Medulla oblongata (tissue), 1 donor: ENCODE data around the gene C6orf15.

Source experiments
- DNase-seq: peaks from one replicate; pipeline ENCODE4 v3.0.0-alpha.2; 2015; ENCODE audit errors: extremely low spot score

Gene C6orf15

DNA sequence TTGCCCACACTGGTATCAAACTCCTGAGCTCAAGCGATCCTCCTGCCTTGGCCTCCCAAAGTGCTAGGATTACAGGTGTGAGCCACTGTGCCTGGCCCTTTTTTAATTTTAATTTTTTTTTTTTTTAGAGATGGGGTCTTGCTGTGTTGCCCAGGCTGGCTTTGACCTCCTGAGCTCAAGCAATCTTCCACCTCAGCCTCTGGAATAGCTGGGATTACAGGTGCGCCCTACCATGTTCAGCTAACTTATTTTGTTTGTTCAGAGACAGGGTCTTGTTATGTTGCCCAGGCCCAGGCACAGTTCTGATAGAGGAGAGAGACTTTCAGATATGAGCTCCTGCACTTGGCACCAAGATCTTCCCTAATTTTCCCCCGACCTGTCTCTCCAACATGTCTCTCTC is 18.4 kb upstream of the C6orf15 start:
- DNase-seq = no peak

DNA sequence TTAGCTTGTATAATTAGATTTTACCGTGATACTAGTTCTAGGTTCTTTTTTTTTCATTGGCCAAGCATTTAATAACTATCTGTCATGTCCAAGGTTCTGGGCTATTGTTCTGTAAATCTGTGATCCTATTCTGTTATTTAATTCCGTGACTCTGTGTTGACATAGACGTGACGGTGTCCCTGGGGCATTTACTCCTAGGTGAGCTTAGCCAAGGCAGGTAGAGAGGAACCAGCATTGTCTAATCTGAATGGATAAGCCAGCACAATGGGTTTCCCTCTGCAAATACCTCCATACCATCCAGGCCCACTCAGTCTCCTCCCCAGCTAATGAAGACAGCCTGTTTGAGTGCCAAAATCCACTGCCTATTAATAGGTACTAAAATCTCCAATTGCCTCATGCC is 16.8 kb upstream of the C6orf15 start:
- DNase-seq = no peak

- peak; percentile 61 for DNase-seq
Observed at GRCh38 chr6:31128093-31128676, 15.8 kb upstream of the C6orf15 start.

DNA sequence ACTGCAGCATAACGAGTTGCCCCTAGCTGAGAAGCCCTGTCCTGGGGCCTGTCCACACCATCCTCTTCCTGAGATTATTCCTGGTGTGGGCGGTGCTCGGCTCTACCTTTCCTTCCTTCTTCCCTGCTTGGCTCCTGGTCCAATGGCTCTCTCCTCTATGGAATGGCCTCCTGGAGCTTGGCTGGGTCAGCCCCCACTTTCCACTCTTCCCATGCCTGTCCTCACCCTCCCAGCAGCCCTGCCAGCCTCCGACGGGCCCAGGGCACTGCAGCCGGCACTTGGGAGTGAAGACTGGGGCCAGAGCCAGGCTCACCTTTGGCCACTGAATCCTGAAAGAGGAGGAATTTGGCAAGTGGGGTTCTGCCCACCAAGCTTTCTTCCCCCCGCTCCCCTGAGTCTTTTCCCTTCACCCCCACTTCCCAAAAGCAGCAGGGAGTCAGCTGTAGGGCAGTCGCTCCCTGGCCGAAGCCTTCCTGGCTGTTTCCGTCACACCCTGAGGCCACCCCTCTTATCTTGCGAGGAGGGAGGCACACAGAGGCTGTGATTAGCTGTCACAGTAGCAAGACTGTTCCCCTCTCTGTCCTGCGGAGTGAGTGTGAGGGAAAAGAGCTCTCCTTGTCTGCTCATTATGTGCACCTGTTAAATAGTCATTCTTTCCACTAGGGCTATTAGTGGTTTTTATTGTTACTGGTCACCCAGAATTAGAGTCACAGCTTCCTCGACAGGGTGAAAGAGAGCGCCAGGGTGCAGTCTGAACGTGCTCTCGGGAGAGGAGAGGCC is 14.2 kb upstream of the C6orf15 start:
- no peak for DNase-seq

DNA sequence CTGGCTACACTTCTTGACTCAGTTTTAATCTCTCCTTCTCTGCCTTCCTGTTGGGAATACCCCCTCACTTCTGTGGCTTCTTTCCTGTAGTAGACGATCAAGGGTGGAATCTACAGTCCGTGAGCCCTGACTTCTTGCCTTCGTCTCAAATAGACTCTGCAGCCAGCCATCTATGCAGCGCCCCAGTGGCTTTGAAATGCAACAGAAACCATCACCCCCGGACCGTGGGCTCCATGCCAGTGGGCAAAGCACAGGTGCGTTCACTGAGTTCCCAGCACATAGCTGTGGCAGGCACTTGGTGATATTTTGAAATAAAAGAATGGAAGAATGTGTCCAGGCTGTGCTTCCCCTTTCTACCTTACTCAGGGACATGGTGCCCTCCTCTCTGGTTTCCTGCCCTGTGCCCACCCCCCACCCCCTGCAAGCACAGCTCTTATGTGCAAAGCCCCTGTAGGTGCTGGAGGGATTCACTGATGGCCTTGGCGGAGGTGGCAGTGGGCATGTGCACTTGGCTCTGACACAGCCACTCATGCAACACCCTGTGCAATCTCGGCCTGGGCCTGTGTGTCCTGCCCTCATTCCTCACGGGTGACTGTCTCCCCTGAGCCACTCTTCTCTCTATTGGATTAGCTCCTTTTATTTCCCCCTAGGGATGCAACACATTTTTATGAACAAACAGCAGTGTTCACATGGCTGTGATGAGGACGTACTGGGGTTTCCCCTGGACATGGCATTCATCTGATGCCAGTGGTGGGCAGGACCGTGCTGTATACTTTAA is 13.4 kb upstream of the C6orf15 start:
- no peak for DNase-seq

DNA sequence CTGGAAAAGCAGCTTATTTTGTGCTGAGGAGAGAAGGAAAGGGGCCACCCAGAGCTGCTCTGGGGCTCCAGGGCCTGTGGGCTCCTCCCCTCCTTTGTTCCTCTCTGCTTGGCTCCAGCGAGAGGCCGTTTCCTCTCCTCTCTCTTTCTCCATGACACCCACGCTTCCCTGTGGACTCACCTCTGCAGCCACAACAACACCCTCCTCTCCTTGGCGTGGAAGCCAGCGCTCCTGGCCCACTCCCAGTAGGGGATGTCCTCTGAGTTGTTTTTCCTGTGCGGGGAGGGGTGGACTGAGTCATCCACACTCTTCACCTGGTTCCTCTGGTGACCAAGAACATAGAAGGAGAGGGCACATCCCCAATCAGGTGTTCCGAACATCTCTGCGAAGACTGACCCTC is 12.8 kb upstream of the C6orf15 start:
- no peak for DNase-seq

DNA sequence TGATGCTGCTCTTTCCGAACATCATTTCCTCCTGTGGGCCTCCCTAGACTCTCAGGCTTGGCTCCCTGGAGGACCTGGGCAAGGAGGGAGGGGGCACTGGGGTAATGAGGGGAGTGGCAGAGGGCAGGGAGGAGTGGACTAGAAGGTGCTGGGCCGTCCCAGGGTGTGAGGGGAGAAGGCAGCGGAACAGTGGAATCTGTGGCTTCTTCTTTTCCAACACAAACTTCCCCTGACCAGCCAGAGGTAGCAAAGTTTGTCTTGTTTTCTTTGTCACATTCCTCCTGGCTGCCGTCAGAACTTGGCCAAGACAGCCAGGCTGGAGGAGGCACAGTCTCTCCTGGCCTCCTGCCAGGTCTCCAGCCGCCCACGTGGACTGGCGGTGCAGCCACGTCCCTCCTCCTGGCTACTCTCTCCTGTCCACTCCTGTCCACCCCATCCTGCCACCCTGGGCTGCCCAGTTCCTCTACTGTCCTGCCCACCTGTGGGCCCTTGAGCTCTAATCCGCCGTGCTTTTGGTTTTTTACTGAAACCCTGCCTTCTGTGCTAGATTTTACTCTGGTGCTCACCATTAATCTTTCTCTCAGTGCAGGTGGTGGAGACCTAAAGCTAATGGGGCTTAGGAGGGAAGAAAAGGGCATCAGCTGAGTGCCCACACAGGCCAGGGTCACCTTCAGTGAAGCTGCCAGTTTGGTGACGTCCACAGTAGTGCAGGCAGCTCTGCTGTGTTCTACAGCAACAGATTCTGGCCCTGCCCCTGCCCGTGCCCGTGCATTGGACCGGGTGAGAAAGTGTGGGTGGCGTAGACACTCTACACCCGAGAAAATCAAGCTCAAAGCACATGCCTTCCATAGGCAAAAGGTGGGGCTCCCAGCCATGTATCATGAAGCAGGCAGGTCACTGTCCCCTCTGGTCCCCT is 10.7 kb upstream of the C6orf15 start:
- DNase-seq = peak; percentile 61

DNA sequence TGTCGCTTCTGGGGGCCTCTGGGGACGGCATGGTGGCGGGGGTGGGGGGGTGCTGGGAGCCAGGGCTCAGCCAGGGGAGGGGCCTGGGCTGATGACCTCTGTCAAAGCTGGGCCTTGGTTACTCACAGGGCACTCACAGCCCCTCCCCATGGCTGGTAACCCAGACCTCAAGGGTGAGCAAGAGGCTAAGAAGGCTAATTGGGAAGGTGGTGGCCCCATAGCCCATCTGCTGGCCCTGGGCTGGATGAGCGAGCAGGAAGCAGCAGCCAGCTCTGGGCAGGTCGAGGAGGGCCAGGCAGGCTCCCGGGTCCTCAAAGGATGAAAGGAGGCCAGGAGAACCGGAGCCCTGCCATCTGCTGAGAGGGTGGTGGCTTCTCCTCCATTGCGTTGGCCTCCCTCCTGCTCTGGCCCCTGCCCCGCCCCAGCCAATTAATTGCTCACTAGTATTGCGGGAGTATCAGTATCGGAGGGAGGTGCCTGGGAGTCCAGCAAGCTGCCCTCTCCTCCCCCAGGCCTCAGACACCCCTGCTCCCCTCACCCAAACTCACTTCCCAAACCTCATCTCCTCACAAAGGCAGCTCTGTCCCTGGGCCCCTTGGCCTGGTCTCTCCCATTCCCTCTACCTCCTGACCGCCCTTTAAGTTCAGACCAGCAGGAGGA is 8.9 kb upstream of the C6orf15 start:
- DNase-seq = no peak

DNA sequence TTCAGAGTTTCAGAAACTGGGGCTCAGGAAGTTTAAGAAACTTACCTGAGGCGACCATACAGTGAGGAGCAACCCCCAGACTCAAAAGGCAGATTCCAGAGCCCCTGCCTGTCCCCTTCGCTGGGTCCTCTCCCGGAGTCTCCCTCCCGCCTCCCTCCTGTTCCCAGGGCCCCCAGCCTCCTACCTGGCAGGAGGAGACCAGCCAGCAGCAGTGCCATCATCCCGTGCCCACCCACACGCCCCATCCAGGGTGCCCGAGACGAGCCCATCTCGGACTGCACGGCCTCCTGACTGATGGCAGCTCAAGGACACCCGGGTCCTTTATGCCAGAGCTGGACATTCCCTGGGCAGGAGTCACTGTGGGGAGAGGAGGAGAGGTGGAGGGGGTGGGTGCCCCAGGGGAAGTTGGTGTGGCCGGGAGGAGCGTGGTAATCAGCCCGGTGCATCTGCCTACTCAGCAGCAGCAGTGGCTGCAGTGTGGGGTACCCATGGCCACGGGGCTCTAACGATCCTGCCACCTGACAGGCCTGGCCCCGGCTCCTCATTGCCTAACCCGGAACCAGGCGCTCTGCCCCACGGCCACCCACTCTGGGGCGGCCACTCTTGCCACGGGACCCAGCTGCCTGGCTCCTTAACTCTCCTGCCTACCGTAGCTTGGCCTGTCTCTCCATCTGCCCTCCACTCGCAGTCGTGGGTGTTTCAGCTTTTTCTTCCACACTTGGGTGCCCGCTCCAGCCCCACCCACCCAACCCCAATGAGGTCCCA is 8.0 kb upstream of the C6orf15 start, which contains the start of gene CDSN:
Gene CDSN, minus strand, starts transcription at position 296 of the 765 bp plus-strand sequence. Its CDS starts 27 bp downstream, at position 269.
- DNase-seq = no peak

GRCh38 chr6:31118178-31118577 is 5.8 kb upstream of the C6orf15 start:
- no peak for DNase-seq

GRCh38 chr6:31116661-31117385 is 4.4 kb upstream of the C6orf15 start:
- DNase-seq = peak; percentile 20

- no peak for DNase-seq
Observed at GRCh38 chr6:31115941-31116560, 3.7 kb upstream of the C6orf15 start.

- DNase-seq = peak; percentile 71
Observed at GRCh38 chr6:31114970-31115849, 2.8 kb upstream of the C6orf15 start.

DNA sequence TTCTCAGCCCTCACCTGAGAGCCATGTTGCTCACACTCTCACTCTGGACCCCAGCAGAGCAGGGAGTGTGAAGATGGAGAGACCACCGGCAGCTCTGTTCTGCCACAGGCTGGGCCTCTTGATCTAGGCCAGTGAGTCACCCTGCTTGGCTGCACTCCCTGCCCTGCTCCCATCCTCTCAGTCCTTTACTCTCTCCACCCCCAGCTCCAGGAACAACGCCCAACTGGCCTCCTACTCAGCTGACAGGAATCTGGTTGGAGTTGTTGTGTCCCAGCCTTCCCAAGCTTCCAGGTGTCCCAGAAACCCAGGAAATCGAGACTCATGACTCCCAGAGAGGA is 2.1 kb upstream of the C6orf15 start, which contains the start of gene PSORS1C1:
Gene PSORS1C1, plus strand, starts transcription at position 260 of the 338 bp plus-strand sequence. CDS start 14,833 bp downstream, outside the sequence.
- peak; percentile 44 for DNase-seq

DNA sequence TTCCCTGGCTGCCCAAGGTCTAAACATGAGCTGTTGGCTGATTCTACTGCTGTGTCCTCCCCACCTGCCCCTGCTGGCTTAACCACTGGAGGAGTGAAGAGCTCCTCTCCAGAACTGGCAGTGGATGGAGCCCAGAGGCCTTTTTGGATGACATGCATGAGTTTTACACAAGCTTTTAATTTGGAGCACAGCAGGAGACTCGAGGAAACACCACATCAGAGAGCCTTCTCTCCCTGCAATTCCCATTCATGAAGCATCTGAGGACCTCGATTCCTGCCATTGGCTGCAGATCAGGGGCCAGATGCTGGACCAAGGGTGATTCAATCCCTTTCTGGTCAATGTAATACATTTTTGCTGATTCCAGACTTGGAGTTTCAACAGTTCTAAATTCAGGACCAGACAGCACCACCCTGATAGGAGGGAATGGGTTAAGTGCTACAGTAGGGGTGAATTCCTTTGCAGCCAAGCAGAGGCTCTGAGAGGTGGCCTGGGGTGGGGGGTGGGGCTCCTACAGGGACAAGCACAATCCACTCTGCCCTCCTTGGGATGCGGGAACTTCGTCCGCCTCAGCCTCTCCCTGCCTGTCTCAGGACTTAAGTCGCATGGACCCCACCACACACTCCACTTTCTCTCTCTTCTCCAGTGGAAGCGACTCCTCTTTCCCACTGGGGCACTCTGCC is 1.6 kb upstream of the C6orf15 start:
- no peak for DNase-seq

DNA sequence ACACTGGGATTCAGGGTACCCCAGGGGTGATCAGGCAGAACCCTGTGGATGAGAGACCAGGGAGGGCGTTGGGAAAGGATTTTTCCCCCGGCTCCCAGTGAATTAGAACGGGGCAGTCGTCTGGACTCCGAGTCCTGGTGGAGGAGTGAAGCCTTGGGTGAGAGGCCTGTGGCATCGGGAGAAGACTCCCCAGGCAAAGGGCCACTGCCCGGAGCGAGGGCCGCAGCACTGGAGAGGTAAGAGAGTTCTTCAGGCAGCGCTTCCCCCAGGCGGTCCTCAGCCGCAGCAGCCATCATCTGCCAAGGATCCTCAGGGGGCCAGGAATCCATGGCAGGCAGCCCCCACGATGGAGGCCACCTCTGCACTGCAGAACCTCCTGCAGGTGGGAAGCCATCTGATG is 663 bp downstream of the C6orf15 start:
- DNase-seq = no peak

GRCh38 chr6:31110825-31111582 is 1.4 kb downstream of the C6orf15 start:
- no peak for DNase-seq
